ENCODE results near the gene KRT2. TPM values are rescaled to one million over a fixed set of nuclear protein-coding genes. Genes with fewer than 3 reads are reported as not detected.

The KRT2 gene
- total RNA-seq, 1 donor from 2014 or later, result not detected

DNA sequence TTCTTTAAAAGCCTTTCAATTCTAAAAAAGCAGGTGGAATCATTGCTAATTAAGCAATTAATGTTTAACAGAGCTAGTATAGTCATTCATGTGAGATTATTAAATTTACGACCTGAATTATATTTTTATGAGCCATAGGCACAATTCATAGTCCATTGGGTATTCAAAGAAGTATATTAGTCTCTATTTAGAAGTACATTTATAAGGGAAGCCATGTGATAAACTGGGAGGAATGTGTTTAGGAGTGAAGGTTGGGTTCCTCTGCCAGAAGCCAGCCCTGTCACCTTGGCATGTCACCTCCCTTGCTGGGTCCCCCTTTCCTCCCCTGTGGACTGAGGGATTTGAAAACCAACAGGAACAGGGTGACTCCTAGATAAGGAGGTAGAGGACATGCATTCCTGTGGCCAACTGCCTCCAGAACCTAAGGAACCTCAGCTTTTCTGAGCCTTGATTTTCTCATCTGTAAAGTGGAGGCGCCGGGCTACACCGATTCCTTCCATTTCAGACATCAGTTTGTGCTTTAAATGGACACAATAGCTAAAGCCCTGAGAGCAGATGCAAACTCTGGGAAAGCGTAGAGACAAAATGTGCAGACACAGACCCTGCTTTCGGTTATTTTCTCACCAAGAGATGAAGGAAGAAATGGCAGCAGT lies 5.4 kb upstream of the KRT2 start:
- H3K27me3 Mint-ChIP-seq, result peaks cover 10% of the 10 kb centered on the region
- H3K27ac Mint-ChIP-seq, result no peak overlapping the region
- DNase-seq (no peak), ATAC-seq (ENCODE audit: low read depth) (no peak)
- H3K4me1 Mint-ChIP-seq, result no peaks in the 10 kb centered on the region
- TF ChIP-seq CTCF (IDR thresholded peaks at IDR 0.05), result no peak
- intact Hi-C loops (cut with micrococcal nuclease), result no loop called here
- H3K36me3 Mint-ChIP-seq (ENCODE audit: low read depth), result no peaks in the 10 kb centered on the region
- no peak overlapping the region for H3K4me3 Mint-ChIP-seq
- ChIA-PET CTCF (no interaction called here), POLR2A (no interaction called here)
- no peaks in the 10 kb centered on the region for H3K9me3 Mint-ChIP-seq

DNA sequence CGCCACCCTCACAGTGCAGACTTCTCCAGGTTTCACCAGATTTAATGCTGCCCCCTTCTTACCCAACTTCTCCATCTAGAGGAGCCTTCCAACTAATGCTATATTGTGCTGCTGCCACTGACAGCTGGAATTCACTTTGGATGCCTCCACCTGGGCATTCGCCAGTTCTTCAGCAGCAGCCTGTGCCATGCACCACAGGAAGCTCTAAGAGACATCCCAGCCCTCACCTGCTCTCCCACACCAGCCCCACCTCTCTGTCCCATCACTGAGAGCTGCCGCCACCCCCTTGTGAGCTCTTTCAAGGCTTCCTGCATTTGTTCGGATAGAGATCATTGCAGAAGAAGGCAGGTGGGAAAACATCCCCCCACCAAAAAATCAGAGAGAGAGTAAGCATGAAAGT lies 4.6 kb upstream of the KRT2 start:
- no peak for ATAC-seq (ENCODE audit: low read depth)
- Mint-ChIP-seq H3K27me3 (peaks cover 8% of the 10 kb centered on the region), H3K27ac (no peak overlapping the region), H3K4me1 (no peaks in the 10 kb centered on the region), H3K4me3 (no peak overlapping the region), H3K36me3 (ENCODE audit: low read depth) (no peaks in the 10 kb centered on the region), H3K9me3 (no peaks in the 10 kb centered on the region)
- ChIA-PET POLR2A (no interaction called here), CTCF (no interaction called here)
- intact Hi-C loops (cut with micrococcal nuclease), result no loop called here
- no peak for DNase-seq
- no peak for TF ChIP-seq CTCF (IDR thresholded peaks at IDR 0.05)

DNA sequence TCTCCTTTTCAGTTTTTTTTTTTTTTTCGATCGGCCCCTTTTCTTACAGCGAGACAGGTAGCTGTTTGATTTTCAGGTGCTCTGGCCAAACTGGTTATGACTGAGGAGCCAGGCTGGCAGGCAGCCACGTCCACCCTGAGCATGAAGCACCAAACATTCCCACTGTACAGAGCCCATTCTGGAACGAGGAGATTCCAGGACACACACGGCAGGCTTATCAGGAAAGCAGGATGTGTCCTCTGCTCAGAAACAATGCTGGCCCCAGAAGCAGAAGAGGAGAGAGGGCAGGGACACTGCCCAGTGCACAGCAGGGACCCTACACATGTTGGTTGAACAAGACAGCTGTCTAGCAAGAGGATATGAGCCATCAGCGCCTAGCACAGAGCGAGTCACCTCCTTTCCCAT lies 3.7 kb upstream of the KRT2 start:
- no peaks in the 10 kb centered on the region for H3K36me3 Mint-ChIP-seq (ENCODE audit: low read depth)
- intact Hi-C loops (cut with micrococcal nuclease), result no loop called here
- H3K4me1 Mint-ChIP-seq, result no peaks in the 10 kb centered on the region
- H3K27ac Mint-ChIP-seq, result no peak overlapping the region
- POLR2A ChIA-PET, result no interaction called here
- CTCF ChIA-PET, result no interaction called here
- H3K27me3 Mint-ChIP-seq, result peaks cover 8% of the 10 kb centered on the region
- no peaks in the 10 kb centered on the region for H3K9me3 Mint-ChIP-seq
- no peak for TF ChIP-seq CTCF (IDR thresholded peaks at IDR 0.05)
- ATAC-seq (ENCODE audit: low read depth), result no peak
- H3K4me3 Mint-ChIP-seq, result no peak overlapping the region
- no peak for DNase-seq

DNA sequence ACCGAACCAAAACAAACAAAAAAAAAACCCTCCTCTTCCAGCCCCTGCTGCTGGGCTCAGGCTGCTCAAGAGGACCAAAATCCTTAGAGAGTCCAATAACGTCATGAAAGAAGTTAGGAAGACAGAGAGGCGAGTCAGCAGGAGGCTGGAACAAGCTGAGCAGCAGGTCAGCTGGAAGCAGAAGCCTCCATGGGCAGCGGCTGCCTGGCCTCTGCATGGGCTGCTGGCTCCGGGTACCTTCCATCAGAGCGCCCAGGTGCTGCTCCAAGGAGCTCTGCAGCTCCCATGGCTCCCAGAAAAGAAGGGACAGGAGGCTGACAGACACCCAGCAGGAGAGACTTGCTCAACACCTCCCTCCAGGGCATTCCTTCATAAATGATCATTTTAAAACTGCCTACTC lies 3.2 kb upstream of the KRT2 start:
- no peak for TF ChIP-seq CTCF (IDR thresholded peaks at IDR 0.05)
- no peaks in the 10 kb centered on the region for H3K9me3 Mint-ChIP-seq
- ChIA-PET POLR2A (no interaction called here), CTCF (no interaction called here)
- H3K36me3 Mint-ChIP-seq (ENCODE audit: low read depth), result no peaks in the 10 kb centered on the region
- no peaks in the 10 kb centered on the region for H3K4me1 Mint-ChIP-seq
- H3K27me3 Mint-ChIP-seq, result peaks cover 8% of the 10 kb centered on the region
- H3K4me3 Mint-ChIP-seq, result no peak overlapping the region
- intact Hi-C loops (cut with micrococcal nuclease), result no loop called here
- no peak overlapping the region for H3K27ac Mint-ChIP-seq
- ATAC-seq (ENCODE audit: low read depth), result no peak
- no peak for DNase-seq

GRCh38 chr12:52650520-52651081 lies 1.4 kb downstream of the KRT2 start:
- Mint-ChIP-seq H3K36me3 (ENCODE audit: low read depth) (no peaks in the 10 kb centered on the region), H3K27me3 (no peaks in the 10 kb centered on the region), H3K4me3 (no peak overlapping the region), H3K9me3 (no peaks in the 10 kb centered on the region), H3K27ac (no peak overlapping the region), H3K4me1 (no peaks in the 10 kb centered on the region)
- ChIA-PET POLR2A (no interaction called here), CTCF (no interaction called here)
- DNase-seq, result no peak
- no peak for TF ChIP-seq CTCF (IDR thresholded peaks at IDR 0.05)
- no peak for ATAC-seq (ENCODE audit: low read depth)
- intact Hi-C loops (cut with micrococcal nuclease), result no loop called here

Data from activated B cell treated with CpG ODN at 0.5 μM for 24 hours (primary cell).